Trophoblast cell (in vitro differentiated cells and primary cell): ENCODE measurements around the gene KRTAP4-9.
"Not testable (repeated sequence)": the region's sequence is repeated elsewhere in the genome, so short reads cannot be mapped to it uniquely, and the experiment has no call there.

Experiments
- DNase-seq, 2 donors: peaks; one replicate each; pipeline ENCODE4 v3.0.0-alpha.2; 2016
- H2AFZ ChIP-seq: 2 replicates; pipeline ENCODE4 v1.6.1; 2013; ENCODE audit warnings: low read length, moderate library complexity, mild to moderate bottlenecking; ENCODE audit not compliant: insufficient read depth, poor library complexity
- H2AK5ac ChIP-seq: 2 replicates; pipeline ENCODE4 v1.6.1; 2013; ENCODE audit warnings: mild to moderate bottlenecking, low read length
- H2BK120ac ChIP-seq: 2 replicates; pipeline ENCODE4 v1.6.1; 2013; ENCODE audit warnings: low read length, mild to moderate bottlenecking, moderate library complexity; ENCODE audit not compliant: insufficient read depth, poor library complexity
- H2BK12ac ChIP-seq: 2 replicates; pipeline ENCODE4 v1.6.1; 2013; ENCODE audit warnings: mild to moderate bottlenecking, low read length, moderate library complexity
- H2BK5ac ChIP-seq: 2 replicates; pipeline ENCODE4 v1.6.1; 2013; ENCODE audit warnings: low read length, low read depth, moderate library complexity, mild to moderate bottlenecking; ENCODE audit not compliant: poor library complexity
- H3K14ac ChIP-seq: 2 replicates; pipeline ENCODE4 v1.6.1; 2013; ENCODE audit warnings: mild to moderate bottlenecking, low read length
- H3K18ac ChIP-seq: 2 replicates; pipeline ENCODE4 v1.6.1; 2013; ENCODE audit warnings: mild to moderate bottlenecking, low read length
- H3K23ac ChIP-seq: 2 replicates; pipeline ENCODE4 v1.6.1; 2013; ENCODE audit warnings: low read length
- H3K27ac ChIP-seq: 2 replicates; pipeline ENCODE4 v1.5.1; 2013; ENCODE audit warnings: low read depth, mild to moderate bottlenecking, inconsistent platforms, low read length, moderate library complexity
- H3K27me3 ChIP-seq: 2 replicates; pipeline ENCODE4 v1.6.1; 2013; ENCODE audit warnings: inconsistent platforms, mild to moderate bottlenecking, low read length, moderate library complexity; ENCODE audit not compliant: insufficient read depth
- H3K36me3 ChIP-seq, 2 experiments: 1 replicate in 1 of 2; 2 replicates in 1 of 2; pipeline ENCODE4 v1.6.1; 2013; ENCODE audit warnings: low read length in 2 of 2, mild to moderate bottlenecking in 2 of 2, moderate library complexity in 1 of 2; ENCODE audit not compliant: insufficient read depth in 2 of 2, control insufficient read depth in 1 of 2
- H3K4ac ChIP-seq: 2 replicates; pipeline ENCODE4 v1.6.1; 2013; ENCODE audit warnings: low read depth, mild to moderate bottlenecking, low read length, moderate library complexity
- H3K4me1 ChIP-seq, 2 experiments: 1 replicate in 1 of 2; 2 replicates in 1 of 2; pipeline ENCODE4 v1.6.1; 2013; ENCODE audit warnings: low read length in 2 of 2, mild to moderate bottlenecking in 2 of 2, moderate library complexity in 1 of 2; ENCODE audit not compliant: insufficient read depth in 2 of 2, control insufficient read depth in 1 of 2
- H3K4me2 ChIP-seq: 2 replicates; pipeline ENCODE4 v1.6.1; 2013; ENCODE audit warnings: inconsistent platforms, mild to moderate bottlenecking, low read length, moderate library complexity
- H3K4me3 ChIP-seq: 2 replicates; pipeline ENCODE4 v1.5.1; 2013; ENCODE audit warnings: mild to moderate bottlenecking, low read depth, low read length, inconsistent platforms
- H3K79me1 ChIP-seq: one replicate; pipeline ENCODE4 v1.6.1; 2013; ENCODE audit warnings: low read length
- H3K79me2 ChIP-seq: 2 replicates; pipeline ENCODE4 v1.6.1; 2013; ENCODE audit warnings: low read length, mild to moderate bottlenecking; ENCODE audit not compliant: control insufficient read depth, insufficient read depth, poor library complexity
- H3K9ac ChIP-seq: 2 replicates; pipeline ENCODE4 v1.6.1; 2013; ENCODE audit warnings: mild to moderate bottlenecking, low read length
- H3K9me3 ChIP-seq: 2 replicates; pipeline ENCODE4 v1.6.1; 2013; ENCODE audit warnings: low read depth, mild to moderate bottlenecking, control low read depth, inconsistent platforms, low read length; ENCODE audit not compliant: insufficient read depth
- H4K12ac ChIP-seq: 2 replicates; pipeline ENCODE4 v1.6.1; 2013; ENCODE audit warnings: low read depth, mild to moderate bottlenecking, low read length, moderate library complexity
- H4K8ac ChIP-seq: 2 replicates; pipeline ENCODE4 v1.6.1; 2013; ENCODE audit warnings: low read depth, mild to moderate bottlenecking, low read length, moderate library complexity
- H4K91ac ChIP-seq: one replicate; pipeline ENCODE4 v1.6.1; 2013; ENCODE audit warnings: low read depth, mild to moderate bottlenecking, low read length, moderate library complexity
- whole genome bisulfite sequencing: extraction: QIAGEN DNeasy Blood & Tissue Kit; methylation state at CpG from one replicate; pipeline ENCODE4 v1.1.7; 2013; ENCODE audit warnings: missing lambda C conversion rate; ENCODE audit not compliant: insufficient read length, insufficient coverage; ENCODE audit errors: extremely low coverage; 5-methylcytosine and 5-hydroxymethylcytosine counted together

Gene KRTAP4-9

DNA sequence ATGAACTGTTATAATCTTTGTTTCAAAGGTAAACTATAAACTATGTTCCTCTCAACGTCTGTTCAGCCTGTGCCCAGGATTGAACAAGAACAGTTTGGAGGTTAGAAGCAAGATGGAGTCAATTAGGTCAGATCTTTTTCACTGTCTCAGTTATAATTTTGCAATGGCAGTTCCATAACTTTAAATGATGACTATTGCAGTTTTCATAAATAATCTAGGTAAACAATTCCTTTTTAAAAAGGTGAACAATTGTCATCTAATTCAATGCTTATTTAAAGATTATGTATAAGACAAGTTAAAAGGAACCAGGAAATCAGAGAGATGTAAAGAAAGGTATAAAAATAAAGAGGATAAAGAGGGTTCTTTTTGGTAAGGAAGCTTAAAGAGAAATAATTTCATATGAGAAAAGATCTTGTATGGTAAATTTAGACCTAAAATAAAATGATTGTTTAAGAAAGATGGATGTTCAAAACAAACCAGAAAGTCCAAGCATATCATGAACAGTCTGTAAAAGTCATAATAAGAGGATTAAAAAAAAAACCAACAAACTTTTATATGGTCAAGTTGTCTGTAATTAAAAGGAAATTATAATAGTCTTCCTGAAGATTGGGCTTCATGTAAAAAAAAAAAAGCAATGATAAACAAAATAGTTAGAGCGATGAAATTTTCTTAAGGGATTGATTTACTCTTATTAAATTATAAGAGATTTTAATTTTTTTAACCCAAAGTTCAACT, 6.1 kb downstream of the KRTAP4-9 start:
- H3K9me3 ChIP-seq, result peaks cover 4% of the 10 kb centered on the region
- no peak overlapping the region for H3K4me3 ChIP-seq
- H3K27me3 ChIP-seq, result no peaks in the 10 kb centered on the region
- H2BK12ac ChIP-seq, result no peak overlapping the region
- no peak overlapping the region for H3K27ac ChIP-seq
- H3K14ac ChIP-seq, result no peak overlapping the region
- H3K4me1 ChIP-seq, result no peaks in the 10 kb centered on the region
- no peak overlapping the region for H2AFZ ChIP-seq
- no peak overlapping the region for H4K12ac ChIP-seq
- H2BK120ac ChIP-seq, result no peak overlapping the region
- H3K9ac ChIP-seq, result no peak overlapping the region
- no peak overlapping the region for H4K8ac ChIP-seq
- H2BK5ac ChIP-seq, result no peak overlapping the region
- no CpG with 5 or more reads among the region's 2 CpGs for WGBS
- no peaks in the 10 kb centered on the region for H3K79me2 ChIP-seq
- H3K36me3 ChIP-seq, result no peaks in the 10 kb centered on the region
- no peak overlapping the region for H3K4me2 ChIP-seq
- no peak overlapping the region for H3K23ac ChIP-seq
- H3K4ac ChIP-seq, result no peak overlapping the region
- DNase-seq, result no peak
- no peaks in the 10 kb centered on the region for H3K79me1 ChIP-seq
- no peak overlapping the region for H2AK5ac ChIP-seq
- H4K91ac ChIP-seq, result no peak overlapping the region
- no peak overlapping the region for H3K18ac ChIP-seq

DNA sequence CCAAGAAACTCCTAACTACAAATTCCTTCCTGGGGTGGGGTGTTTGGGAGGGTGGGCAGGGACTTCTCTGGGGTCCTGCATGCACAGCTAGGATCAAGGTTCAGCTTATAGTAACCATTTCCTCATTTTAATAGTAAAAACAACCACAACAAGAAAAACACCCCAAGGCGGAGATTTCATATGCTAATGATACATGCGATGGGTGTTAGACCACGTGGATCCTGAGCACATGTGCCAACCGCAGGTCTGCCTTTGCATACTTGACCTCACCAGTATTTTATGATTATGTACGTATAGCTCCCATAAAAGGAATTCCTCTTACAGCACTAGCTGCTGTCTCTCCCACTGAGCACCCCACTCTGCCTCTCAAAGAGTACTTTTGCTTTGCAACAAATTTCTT, 11.1 kb downstream of the KRTAP4-9 start:
- no peak overlapping the region for H2AFZ ChIP-seq
- no peak overlapping the region for H3K14ac ChIP-seq
- no peak overlapping the region for H3K4me3 ChIP-seq
- no peaks in the 10 kb centered on the region for H3K4me1 ChIP-seq
- H4K12ac ChIP-seq, result no peak overlapping the region
- H3K23ac ChIP-seq, result no peak overlapping the region
- no peaks in the 10 kb centered on the region for H3K27me3 ChIP-seq
- H3K4me2 ChIP-seq, result no peak overlapping the region
- no peak overlapping the region for H4K91ac ChIP-seq
- H2BK5ac ChIP-seq, result no peak overlapping the region
- no CpG with 5 or more reads among the region's 5 CpGs for WGBS
- H2BK120ac ChIP-seq, result no peak overlapping the region
- no peak overlapping the region for H3K4ac ChIP-seq
- no peak overlapping the region for H3K27ac ChIP-seq
- DNase-seq, result no peak
- no peak overlapping the region for H2AK5ac ChIP-seq
- H3K79me2 ChIP-seq, result no peaks in the 10 kb centered on the region
- H3K79me1 ChIP-seq, result no peaks in the 10 kb centered on the region
- H3K9ac ChIP-seq, result no peak overlapping the region
- H2BK12ac ChIP-seq, result no peak overlapping the region
- no peak overlapping the region for H4K8ac ChIP-seq
- no peak overlapping the region for H3K18ac ChIP-seq
- H3K9me3 ChIP-seq, result peaks cover 4% of the 10 kb centered on the region
- H3K36me3 ChIP-seq, result no peaks in the 10 kb centered on the region

DNA sequence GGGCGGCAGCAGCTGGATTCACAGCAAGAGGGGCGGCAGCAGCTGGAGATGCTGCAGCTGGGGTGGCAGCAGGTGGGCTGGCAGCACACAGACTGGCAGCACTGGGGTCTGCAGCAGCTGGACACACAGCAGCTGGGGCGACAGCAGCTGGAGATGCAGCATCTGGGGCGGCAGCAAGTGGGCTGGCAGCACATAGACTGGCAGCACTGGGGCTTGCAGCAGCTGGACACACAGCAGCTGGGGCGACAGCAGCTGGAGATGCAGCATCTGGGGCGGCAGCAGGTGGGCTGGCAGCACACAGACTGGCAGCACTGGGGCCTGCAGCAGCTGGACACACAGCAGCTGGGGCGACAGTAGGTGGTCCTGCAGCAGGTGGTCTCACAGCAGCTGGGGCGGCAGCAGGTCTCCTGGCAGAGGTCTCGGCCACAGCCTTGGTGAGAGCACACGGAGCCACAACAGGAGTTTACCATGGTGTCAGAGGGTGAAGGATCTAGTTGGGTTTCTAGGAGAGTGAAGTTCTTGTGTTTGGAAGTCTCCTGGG, 12.7 kb downstream of the KRTAP4-9 start, which contains the start of gene KRTAP4-11:
Gene KRTAP4-11 (minus strand): TSS at position 528 of the 541 bp plus-strand sequence. CDS start 58 bp downstream, at position 470.
- not testable (repeated sequence) for H3K27me3 ChIP-seq, H3K4me2 ChIP-seq, H4K12ac ChIP-seq, H2BK120ac ChIP-seq, H3K27ac ChIP-seq, H3K4ac ChIP-seq, H3K36me3 ChIP-seq, H3K4me3 ChIP-seq, H4K91ac ChIP-seq, H3K23ac ChIP-seq, H2AFZ ChIP-seq, H2AK5ac ChIP-seq, H4K8ac ChIP-seq, H3K18ac ChIP-seq, H3K9me3 ChIP-seq, H2BK5ac ChIP-seq, H3K4me1 ChIP-seq, DNase-seq, H2BK12ac ChIP-seq, H3K9ac ChIP-seq, H3K79me1 ChIP-seq, H3K79me2 ChIP-seq, H3K14ac ChIP-seq
- no CpG with 5 or more reads among the region's 10 CpGs for WGBS

DNA sequence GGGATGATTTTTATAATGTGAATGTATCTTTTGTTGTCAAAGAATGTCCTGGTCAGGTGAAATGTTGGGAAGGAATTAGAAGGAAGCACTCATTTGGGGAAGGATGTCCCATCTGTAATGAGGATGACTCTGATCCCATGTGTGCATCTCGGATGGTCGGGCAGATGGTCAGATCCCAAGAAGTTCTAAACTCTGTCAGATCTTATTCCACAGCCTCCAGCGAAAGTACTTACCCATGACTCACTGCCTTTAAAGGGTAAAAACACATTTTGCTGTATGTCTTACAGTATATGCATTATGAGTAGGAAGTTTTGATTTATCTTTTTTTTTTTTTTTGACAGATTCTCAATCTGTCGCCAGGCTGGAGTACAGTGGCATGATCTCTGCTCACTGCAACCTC, 13.5 kb downstream of the KRTAP4-9 start:
- H4K91ac ChIP-seq, result no peak overlapping the region
- H4K12ac ChIP-seq, result no peak overlapping the region
- H3K79me1 ChIP-seq, result no peaks in the 10 kb centered on the region
- no CpG with 5 or more reads among the region's 4 CpGs for WGBS
- H3K79me2 ChIP-seq, result no peaks in the 10 kb centered on the region
- H2AFZ ChIP-seq, result no peak overlapping the region
- H3K4me2 ChIP-seq, result no peak overlapping the region
- no peak overlapping the region for H3K4ac ChIP-seq
- H3K4me3 ChIP-seq, result no peak overlapping the region
- no peaks in the 10 kb centered on the region for H3K27me3 ChIP-seq
- no peak overlapping the region for H3K14ac ChIP-seq
- H3K9ac ChIP-seq, result no peak overlapping the region
- no peaks in the 10 kb centered on the region for H3K36me3 ChIP-seq
- H2BK5ac ChIP-seq, result no peak overlapping the region
- H4K8ac ChIP-seq, result no peak overlapping the region
- no peaks in the 10 kb centered on the region for H3K4me1 ChIP-seq
- H2BK12ac ChIP-seq, result no peak overlapping the region
- H3K27ac ChIP-seq, result no peak overlapping the region
- H2AK5ac ChIP-seq, result no peak overlapping the region
- no peak overlapping the region for H3K18ac ChIP-seq
- H3K23ac ChIP-seq, result no peak overlapping the region
- H3K9me3 ChIP-seq, result peaks cover 4% of the 10 kb centered on the region
- H2BK120ac ChIP-seq, result no peak overlapping the region
- DNase-seq, result no peak
